ENCODE results near the gene WDR13.
"Not testable (repeated sequence)": the region's sequence is repeated elsewhere in the genome, so short reads cannot be mapped to it uniquely, and the experiment has no call there.

The WDR13 gene

DNA sequence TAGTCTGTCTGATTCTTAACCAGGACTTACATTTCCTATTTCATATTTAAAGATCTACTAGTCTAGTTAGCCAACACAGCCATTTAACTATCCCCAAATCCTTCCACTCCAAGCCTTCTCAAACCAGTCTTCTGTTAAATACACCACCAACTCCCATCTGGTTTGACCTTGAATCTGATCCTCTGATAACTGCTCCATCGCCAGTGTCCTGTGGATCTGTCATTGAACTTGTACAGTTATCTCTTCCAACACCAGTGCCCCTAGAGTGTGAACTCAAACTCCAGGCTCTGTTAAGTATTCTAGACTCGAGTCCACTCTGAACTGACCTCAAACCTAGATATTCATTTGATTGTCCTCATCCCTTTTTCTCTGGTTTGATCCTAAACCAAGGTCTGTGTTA lies 14.4 kb downstream of the WDR13 start:
- no peak overlapping the region for H3K4me3 Mint-ChIP-seq
- no peaks in the 10 kb centered on the region for H3K36me3 Mint-ChIP-seq (ENCODE audit: low read depth)
- no peaks in the 10 kb centered on the region for H3K9me3 Mint-ChIP-seq
- no peaks in the 10 kb centered on the region for H3K4me1 Mint-ChIP-seq (ENCODE audit: low read depth)
- no peak for DNase-seq (ENCODE audit: low spot score)
- H3K27me3 Mint-ChIP-seq (ENCODE audit: low read depth): peaks cover 4% of the 10 kb centered on the region
- no peak overlapping the region for H3K27ac Mint-ChIP-seq

DNA sequence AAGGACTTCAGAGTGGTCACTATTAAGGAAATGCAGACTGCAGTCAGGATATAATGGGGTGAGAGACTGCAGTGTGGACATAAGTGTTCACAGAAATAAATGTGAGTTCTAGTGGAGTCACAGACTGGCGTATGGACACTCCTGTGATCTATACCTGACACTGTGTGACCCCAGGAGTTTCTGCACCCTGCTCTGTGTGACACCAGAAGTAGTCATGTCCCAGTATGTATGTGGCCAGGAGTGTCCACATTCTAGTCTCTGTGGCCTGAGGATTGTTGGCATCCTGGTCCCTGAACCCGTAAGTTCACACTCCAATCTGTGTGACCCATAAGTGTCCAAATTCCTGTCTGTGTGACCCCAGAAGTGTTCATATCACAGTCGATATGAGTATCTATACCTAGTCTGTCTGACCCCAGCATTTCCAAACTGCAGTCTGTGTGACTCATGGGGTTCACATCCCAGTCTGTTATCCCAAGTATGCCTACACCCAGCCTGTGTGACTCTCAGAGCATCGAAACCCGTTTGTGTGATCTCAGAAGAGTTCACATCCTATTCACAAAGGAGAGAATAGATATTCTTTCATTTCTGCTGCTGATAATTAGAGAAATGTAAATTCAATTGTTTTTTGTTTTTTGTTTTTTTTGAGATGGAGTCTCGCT lies 16.3 kb downstream of the WDR13 start:
- DNase-seq (ENCODE audit: low spot score): no peak
- no peaks in the 10 kb centered on the region for H3K36me3 Mint-ChIP-seq (ENCODE audit: low read depth)

DNA sequence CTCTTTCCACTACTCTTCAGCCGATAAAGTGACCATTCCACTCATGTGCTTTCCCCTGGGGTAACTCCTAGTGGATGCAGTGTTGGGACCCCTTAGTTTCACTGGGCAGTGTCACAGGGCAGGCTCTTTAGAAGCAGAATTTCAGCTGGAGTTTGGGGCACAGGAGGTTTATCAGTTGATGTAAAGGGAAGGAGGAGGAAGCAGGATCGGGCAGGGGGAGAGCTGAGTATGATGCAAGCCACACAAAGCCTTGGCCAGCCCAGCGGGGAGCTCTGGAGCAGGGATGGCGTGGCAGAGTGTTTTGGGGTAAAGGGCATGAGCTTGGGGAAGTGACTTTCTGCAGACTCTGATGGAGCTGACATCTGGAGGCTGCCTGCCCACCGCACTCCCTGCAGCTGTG lies 19.3 kb downstream of the WDR13 start:
- no peak for DNase-seq (ENCODE audit: low spot score)
- Mint-ChIP-seq H3K27ac (no peak overlapping the region), H3K4me3 (no peak overlapping the region), H3K36me3 (ENCODE audit: low read depth) (no peaks in the 10 kb centered on the region), H3K27me3 (ENCODE audit: low read depth) (peaks cover 6% of the 10 kb centered on the region), H3K4me1 (ENCODE audit: low read depth) (no peaks in the 10 kb centered on the region), H3K9me3 (no peaks in the 10 kb centered on the region)

More for the DNA sequence above, 16.3 kb downstream of the WDR13 start:
- H3K4me3 Mint-ChIP-seq: no peak overlapping the region
- no peaks in the 10 kb centered on the region for H3K9me3 Mint-ChIP-seq
- no peaks in the 10 kb centered on the region for H3K4me1 Mint-ChIP-seq (ENCODE audit: low read depth)
- no peak overlapping the region for H3K27ac Mint-ChIP-seq
- H3K27me3 Mint-ChIP-seq (ENCODE audit: low read depth): peaks cover 6% of the 10 kb centered on the region

DNA sequence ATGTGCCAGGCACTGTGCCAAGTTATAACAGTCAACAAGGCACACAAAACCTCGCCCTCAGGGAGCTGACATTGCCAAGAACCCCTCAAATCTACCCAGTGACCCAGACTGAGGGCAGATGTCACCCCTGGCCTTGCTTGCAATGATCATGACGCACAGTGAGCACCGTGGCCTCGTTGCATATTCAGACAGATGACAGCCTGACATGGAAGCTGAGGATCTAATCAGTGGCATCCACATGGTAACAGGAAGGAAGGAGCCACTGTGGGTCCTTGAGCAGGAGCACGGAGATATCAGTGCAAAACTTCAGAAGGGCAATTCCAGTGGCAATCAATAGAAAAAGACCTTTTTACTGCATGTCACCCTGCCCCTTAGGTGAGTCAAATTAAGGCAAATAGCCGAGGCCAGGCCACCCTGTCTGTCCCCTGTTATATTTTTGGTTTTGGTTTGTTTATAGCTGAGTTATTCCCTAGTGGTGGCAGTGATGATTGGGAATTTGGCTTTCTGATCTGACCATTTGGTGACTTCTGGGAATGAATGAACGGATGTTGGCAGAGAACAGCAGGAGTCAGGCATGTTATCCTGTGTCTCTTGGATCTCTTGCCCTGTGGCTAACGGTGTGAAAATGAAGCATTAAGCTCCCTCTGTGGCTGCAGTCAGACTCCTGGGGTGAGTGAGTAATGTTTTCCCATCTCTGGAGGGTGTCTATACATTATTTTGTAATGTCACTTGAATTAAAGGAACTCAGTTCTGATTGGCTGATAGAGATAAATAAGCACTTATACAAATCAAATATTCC lies 20.4 kb downstream of the WDR13 start:
- Mint-ChIP-seq H3K36me3 (ENCODE audit: low read depth) (no peaks in the 10 kb centered on the region), H3K27me3 (ENCODE audit: low read depth) (peaks cover 6% of the 10 kb centered on the region), H3K27ac (no peak overlapping the region), H3K4me3 (no peak overlapping the region), H3K4me1 (ENCODE audit: low read depth) (no peaks in the 10 kb centered on the region), H3K9me3 (no peaks in the 10 kb centered on the region)
- no peak for DNase-seq (ENCODE audit: low spot score)

DNA sequence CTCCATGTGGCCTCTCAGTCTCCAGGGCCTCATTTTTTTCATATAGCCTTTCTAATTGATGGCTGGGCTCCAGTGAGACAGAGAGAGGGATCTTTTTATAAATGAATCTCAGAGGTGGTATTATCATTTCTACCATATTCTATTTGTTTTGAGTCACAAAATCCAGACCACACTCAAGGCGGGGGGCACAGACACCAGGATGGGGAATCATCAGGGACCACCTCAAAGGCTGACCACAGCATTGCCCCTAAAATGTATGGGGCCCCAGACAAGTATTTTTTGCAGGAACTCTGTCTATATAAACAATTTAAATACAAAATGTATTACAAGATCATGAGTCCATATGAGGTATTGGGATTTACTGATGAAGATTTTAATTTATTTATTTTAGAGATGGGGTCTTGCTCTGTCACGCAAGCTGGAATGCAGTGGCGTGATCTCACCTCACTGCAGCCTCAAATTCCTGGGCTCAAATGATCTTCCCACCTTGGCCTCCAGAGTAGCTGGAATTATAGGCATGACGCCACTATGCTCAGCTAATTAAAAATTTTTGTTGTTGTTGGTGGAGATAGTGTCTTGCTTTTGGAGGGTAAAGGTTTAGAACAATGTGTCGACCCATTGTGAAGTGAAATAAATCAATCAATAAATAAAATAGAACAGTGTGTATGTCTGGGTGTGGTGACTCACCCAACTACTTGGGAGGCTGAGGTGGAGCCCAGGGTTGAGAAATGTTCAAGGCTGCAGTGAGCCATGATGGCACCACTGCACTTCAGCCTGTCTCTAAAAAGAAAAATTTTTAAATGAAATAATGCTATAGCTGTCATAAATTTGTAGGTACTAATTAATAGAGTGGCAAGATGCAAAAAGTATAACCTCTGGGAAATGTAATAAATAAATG lies 29.4 kb downstream of the WDR13 start:
- Mint-ChIP-seq H3K36me3 (ENCODE audit: low read depth) (no peaks in the 10 kb centered on the region), H3K9me3 (no peaks in the 10 kb centered on the region), H3K4me3 (no peak overlapping the region), H3K27ac (no peak overlapping the region), H3K4me1 (ENCODE audit: low read depth) (no peaks in the 10 kb centered on the region), H3K27me3 (ENCODE audit: low read depth) (no peaks in the 10 kb centered on the region)
- DNase-seq (ENCODE audit: low spot score): no peak

DNA sequence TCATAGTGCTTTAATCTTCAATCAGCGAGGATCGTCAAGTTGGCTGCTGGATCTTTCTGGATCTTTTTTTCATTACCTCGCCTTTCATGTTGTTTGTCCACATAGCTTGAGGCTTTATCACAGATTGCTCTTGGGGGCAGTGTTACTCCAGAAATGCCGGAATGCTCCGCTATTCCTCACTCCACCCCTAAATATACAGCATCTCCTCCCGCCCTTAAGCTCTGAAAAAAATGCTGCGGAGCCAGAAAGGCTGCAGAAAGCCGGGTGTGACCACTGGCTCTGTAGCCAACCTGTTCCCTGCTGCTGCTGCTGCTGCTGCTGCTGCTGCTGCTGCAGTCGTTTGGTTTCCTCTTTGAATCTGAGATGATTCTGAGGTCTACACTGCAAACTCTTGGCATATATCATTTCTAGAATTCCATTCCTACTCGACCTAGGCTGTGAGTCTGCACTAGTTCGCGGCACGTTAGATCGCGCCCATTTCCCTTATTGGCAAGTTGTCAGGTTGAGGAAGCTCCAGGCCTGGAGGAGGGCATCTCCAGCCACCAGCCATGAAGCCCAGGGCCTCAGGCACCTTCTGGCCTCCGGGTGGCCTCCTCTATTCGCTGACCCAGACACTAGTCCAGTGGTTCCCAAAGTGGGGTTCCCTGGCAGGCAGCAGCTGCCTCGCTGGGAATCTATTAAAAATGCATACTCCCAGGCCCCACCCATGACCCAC lies 34.2 kb downstream of the WDR13 start:
- Mint-ChIP-seq H3K4me1 (ENCODE audit: low read depth) (peaks cover 4% of the 10 kb centered on the region), H3K4me3 (peak overlapping the region; percentile 34), H3K9me3 (no peaks in the 10 kb centered on the region), H3K27ac (peak overlapping the region; percentile 41), H3K36me3 (ENCODE audit: low read depth) (no peaks in the 10 kb centered on the region), H3K27me3 (ENCODE audit: low read depth) (no peaks in the 10 kb centered on the region)
- peak; percentile 55 for DNase-seq (ENCODE audit: low spot score)

DNA sequence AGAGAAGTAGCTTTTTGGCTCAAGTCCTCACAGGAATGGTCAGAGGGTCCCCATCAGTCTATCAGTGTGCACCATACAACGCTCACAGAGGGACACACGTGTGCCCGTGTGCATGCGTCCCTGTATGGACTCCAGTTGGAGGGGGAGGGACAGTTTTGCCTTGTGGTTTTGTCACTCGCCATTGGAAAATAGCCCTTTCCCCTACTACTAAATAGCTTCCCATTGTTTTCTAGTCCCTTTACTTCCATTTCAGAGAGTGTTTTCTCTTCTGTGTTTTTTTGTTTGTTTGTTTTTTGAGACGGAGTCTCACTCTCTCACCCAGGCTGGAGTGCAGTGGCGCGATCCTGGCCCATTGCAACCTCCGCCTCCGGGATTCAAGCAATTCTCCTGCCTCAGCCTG lies 34.9 kb downstream of the WDR13 start:
- peaks cover 4% of the 10 kb centered on the region for H3K4me1 Mint-ChIP-seq (ENCODE audit: low read depth)
- H3K4me3 Mint-ChIP-seq: no peak overlapping the region
- H3K9me3 Mint-ChIP-seq: no peaks in the 10 kb centered on the region
- DNase-seq (ENCODE audit: low spot score): no peak
- H3K27me3 Mint-ChIP-seq (ENCODE audit: low read depth): no peaks in the 10 kb centered on the region
- no peaks in the 10 kb centered on the region for H3K36me3 Mint-ChIP-seq (ENCODE audit: low read depth)
- no peak overlapping the region for H3K27ac Mint-ChIP-seq

DNA sequence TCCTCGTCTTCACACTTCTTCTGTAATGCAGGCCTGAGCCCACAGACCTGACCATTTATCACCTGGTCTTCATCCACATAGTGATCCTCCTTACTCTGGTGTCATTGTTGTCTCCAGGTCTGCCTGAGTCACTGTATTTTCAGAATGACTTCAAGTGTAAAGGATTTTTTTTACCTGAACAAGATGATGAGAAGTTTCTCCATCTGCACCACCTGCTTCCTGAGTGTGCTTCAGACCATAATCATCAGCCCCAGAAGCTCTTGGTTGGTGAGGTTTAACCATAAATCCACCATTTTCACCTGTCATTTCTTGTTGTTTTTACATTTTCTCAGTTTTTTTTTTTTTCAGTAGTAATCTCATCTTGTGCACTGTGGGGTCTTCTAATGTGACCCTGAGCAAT lies 39.0 kb downstream of the WDR13 start:
- no peaks in the 10 kb centered on the region for H3K36me3 Mint-ChIP-seq (ENCODE audit: low read depth)
- H3K4me1 Mint-ChIP-seq (ENCODE audit: low read depth): peaks cover 4% of the 10 kb centered on the region
- H3K9me3 Mint-ChIP-seq: no peaks in the 10 kb centered on the region
- no peak overlapping the region for H3K27ac Mint-ChIP-seq
- DNase-seq (ENCODE audit: low spot score): no peak
- H3K27me3 Mint-ChIP-seq (ENCODE audit: low read depth): no peaks in the 10 kb centered on the region
- no peak overlapping the region for H3K4me3 Mint-ChIP-seq

DNA sequence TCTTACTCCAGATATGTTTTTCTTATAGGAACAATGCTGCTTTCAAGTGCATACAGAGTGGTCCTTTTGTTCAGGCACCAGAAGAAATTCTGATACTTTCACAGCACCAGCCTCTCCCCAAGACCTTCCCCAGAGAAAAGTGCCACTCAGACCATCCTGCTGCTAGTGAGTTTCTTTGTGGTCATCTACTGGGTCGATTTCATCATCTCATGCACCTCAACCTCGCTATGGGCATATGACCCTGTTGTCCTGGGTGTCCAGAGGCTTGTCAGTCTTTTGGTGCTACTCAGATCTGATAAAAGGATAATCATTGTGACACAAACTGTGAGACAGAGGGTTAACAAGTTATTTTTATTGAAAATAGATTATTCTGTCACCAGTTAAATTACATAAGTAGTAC lies 39.5 kb downstream of the WDR13 start:
- Mint-ChIP-seq H3K27me3 (ENCODE audit: low read depth) (no peaks in the 10 kb centered on the region), H3K9me3 (no peaks in the 10 kb centered on the region), H3K27ac (no peak overlapping the region), H3K4me3 (no peak overlapping the region), H3K36me3 (ENCODE audit: low read depth) (no peaks in the 10 kb centered on the region), H3K4me1 (ENCODE audit: low read depth) (peaks cover 4% of the 10 kb centered on the region)
- DNase-seq (ENCODE audit: low spot score): no peak

DNA sequence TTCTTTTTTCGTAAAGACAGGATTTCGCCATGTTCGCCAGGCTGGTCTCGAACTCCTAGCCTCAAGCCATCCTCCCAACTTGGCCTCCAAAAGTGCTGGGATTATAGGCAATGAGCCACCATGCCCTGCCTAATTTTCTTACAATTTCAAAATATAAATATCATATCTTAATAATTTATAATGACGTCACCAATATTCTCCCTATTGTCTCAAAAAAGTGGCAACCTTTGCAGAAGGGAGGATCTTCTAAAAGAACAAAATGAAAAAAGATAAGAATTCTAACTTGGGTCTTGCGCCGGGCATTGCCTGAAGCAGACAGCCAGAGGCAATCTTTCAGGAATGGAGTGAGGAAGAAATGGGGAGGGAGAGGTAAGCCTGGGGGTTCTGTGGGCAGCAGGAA lies 48.4 kb downstream of the WDR13 start:
- no peak overlapping the region for H3K27ac Mint-ChIP-seq
- H3K4me3 Mint-ChIP-seq: no peak overlapping the region
- H3K4me1 Mint-ChIP-seq (ENCODE audit: low read depth): peaks cover 2% of the 10 kb centered on the region
- H3K27me3 Mint-ChIP-seq (ENCODE audit: low read depth): no peaks in the 10 kb centered on the region
- DNase-seq (ENCODE audit: low spot score): no peak
- H3K9me3 Mint-ChIP-seq: no peaks in the 10 kb centered on the region
- H3K36me3 Mint-ChIP-seq (ENCODE audit: low read depth): no peaks in the 10 kb centered on the region

DNA sequence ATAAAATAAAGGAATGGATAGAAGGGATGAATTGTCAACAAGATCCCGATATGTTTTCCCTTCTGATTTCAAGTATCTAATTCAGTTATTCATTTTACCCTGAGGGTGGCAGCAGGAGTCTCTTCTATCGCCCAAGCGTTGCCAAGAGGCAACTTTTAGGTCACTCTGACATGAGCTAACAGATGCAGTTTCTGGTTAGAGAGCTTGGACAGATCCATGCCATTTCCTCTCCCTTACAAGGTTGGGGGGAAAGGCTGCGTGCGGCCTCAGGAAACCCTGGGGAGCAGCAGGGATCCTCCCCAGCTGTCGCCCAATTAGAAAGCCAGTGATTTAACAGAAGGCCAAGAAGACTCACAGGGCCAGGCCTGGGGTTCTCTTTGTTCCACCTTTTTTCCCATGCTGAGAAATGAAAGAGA lies 51.1 kb downstream of the WDR13 start:
- Mint-ChIP-seq H3K9me3 (no peaks in the 10 kb centered on the region), H3K27ac (peak overlapping the region; percentile 65), H3K27me3 (ENCODE audit: low read depth) (no peaks in the 10 kb centered on the region), H3K4me1 (ENCODE audit: low read depth) (peaks cover 4% of the 10 kb centered on the region), H3K4me3 (no peak overlapping the region), H3K36me3 (ENCODE audit: low read depth) (no peaks in the 10 kb centered on the region)
- DNase-seq (ENCODE audit: low spot score): peak; percentile 6

DNA sequence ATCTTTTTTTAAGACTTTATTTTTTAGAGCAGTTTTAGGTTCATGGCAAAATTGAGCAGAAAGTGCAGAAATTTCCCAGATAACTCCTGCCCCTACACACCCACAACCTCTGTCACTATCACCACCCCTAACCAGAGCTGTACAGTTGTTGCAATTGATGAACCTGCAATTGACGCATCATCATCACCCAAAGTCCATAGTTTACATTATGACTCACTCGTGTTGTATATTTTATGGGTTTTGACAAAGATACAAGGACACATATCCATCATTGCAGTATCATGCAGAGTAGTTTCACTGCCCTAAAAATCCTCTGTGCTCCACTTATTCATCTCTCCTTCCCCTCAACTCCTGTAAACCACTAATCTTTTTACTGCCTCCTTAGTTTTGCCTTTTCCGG lies 51.8 kb downstream of the WDR13 start:
- Mint-ChIP-seq H3K9me3 (no peaks in the 10 kb centered on the region), H3K27me3 (ENCODE audit: low read depth) (no peaks in the 10 kb centered on the region), H3K4me1 (ENCODE audit: low read depth) (peaks cover 4% of the 10 kb centered on the region), H3K36me3 (ENCODE audit: low read depth) (no peaks in the 10 kb centered on the region), H3K4me3 (no peak overlapping the region), H3K27ac (no peak overlapping the region)
- DNase-seq (ENCODE audit: low spot score): no peak

DNA sequence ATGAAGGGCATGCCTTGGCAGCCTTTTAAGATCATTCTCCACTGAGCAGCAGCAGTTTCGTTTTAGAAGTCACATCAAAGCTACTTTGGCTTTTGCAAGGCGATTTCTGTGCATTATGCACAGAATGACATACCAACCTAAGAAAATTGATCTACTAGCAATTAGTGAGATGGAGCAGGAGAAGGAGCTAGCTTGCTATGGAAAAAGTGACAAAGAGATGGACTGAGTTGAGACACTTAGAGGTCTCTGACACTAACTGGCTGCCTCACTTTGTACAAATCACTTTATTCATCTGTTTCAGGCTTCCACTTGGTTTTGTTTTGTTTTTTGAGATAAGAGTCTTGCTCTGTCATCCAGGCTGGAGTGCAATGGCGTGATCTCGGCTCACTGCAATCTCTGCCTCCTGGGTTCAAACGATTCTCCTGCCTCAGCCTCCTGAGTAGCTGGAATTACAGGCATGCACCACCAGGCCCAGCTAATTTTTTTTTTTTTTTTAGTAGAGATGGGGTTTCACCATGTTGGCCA lies 54.8 kb downstream of the WDR13 start:
- H3K27ac Mint-ChIP-seq: not testable (repeated sequence)

More for the DNA sequence above, 54.8 kb downstream of the WDR13 start:
- not testable (repeated sequence) for H3K9me3 Mint-ChIP-seq; H3K4me1 Mint-ChIP-seq (ENCODE audit: low read depth); H3K4me3 Mint-ChIP-seq; H3K27me3 Mint-ChIP-seq (ENCODE audit: low read depth); H3K36me3 Mint-ChIP-seq (ENCODE audit: low read depth); DNase-seq (ENCODE audit: low spot score)

Measured in T-helper 2 cell treated with Interferon-gamma antibody and Interleukin-4, amounts not matched to agents 5 μg/mL and 100 μg/mL, for 36 hours (primary cell).